ENCODE data around the gene PARP4.
"Not testable (repeated sequence)": the region's sequence is repeated elsewhere in the genome, so short reads cannot be mapped to it uniquely, and the experiment has no call there.

The PARP4 gene

GRCh38 chr13:24506283-24506682 lies 6.3 kb downstream of the PARP4 start:
- DNase-seq (ENCODE audit: low read depth, low spot score) = not testable (repeated sequence)

GRCh38 chr13:24505756-24506155 lies 6.8 kb downstream of the PARP4 start:
- no peak for DNase-seq (ENCODE audit: low read depth, low spot score)

GRCh38 chr13:24505256-24505655 lies 7.3 kb downstream of the PARP4 start:
- DNase-seq (ENCODE audit: low read depth, low spot score) = no peak

- no peak for DNase-seq (ENCODE audit: low read depth, low spot score)
Measured at GRCh38 chr13:24503379-24503696, 9.2 kb downstream of the PARP4 start.

- DNase-seq (ENCODE audit: low read depth, low spot score) = no peak
Measured at GRCh38 chr13:24502533-24503378, 9.8 kb downstream of the PARP4 start.

- no peak for DNase-seq (ENCODE audit: low read depth, low spot score)
Measured at GRCh38 chr13:24500977-24501376, 11.6 kb downstream of the PARP4 start.

- no peak for DNase-seq (ENCODE audit: low read depth, low spot score)
Measured at GRCh38 chr13:24497742-24498141, 14.8 kb downstream of the PARP4 start.

GRCh38 chr13:24496295-24496694 lies 16.3 kb downstream of the PARP4 start:
- not testable (repeated sequence) for DNase-seq (ENCODE audit: low read depth, low spot score)

- no peak for DNase-seq (ENCODE audit: low read depth, low spot score)
Measured at GRCh38 chr13:24495151-24495729, 17.3 kb downstream of the PARP4 start.

GRCh38 chr13:24493356-24493755 lies 19.2 kb downstream of the PARP4 start:
- DNase-seq (ENCODE audit: low read depth, low spot score) = no peak

GRCh38 chr13:24491845-24492244 lies 20.7 kb downstream of the PARP4 start:
- DNase-seq (ENCODE audit: low read depth, low spot score) = no peak

GRCh38 chr13:24489721-24490120 lies 22.9 kb downstream of the PARP4 start:
- no peak for DNase-seq (ENCODE audit: low read depth, low spot score)

- DNase-seq (ENCODE audit: low read depth, low spot score) = not testable (repeated sequence)
Measured at GRCh38 chr13:24488092-24488491, 24.5 kb downstream of the PARP4 start.

GRCh38 chr13:24486017-24486657 lies 26.4 kb downstream of the PARP4 start:
- DNase-seq (ENCODE audit: low read depth, low spot score) = not testable (repeated sequence)

- no peak for DNase-seq (ENCODE audit: low read depth, low spot score)
Measured at GRCh38 chr13:24473686-24474085, 38.9 kb downstream of the PARP4 start.

- not testable (repeated sequence) for DNase-seq (ENCODE audit: low read depth, low spot score)
Measured at GRCh38 chr13:24472129-24472528, 40.4 kb downstream of the PARP4 start.

GRCh38 chr13:24463078-24463477 lies 49.5 kb downstream of the PARP4 start:
- no peak for DNase-seq (ENCODE audit: low read depth, low spot score)

- no peak for DNase-seq (ENCODE audit: low read depth, low spot score)
Measured at GRCh38 chr13:24460256-24460655, 52.3 kb downstream of the PARP4 start.

- no peak for DNase-seq (ENCODE audit: low read depth, low spot score)
Measured at GRCh38 chr13:24459726-24460125, 52.9 kb downstream of the PARP4 start.

GRCh38 chr13:24459234-24459633 lies 53.3 kb downstream of the PARP4 start:
- no peak for DNase-seq (ENCODE audit: low read depth, low spot score)

GRCh38 chr13:24458736-24459135 lies 53.8 kb downstream of the PARP4 start:
- DNase-seq (ENCODE audit: low read depth, low spot score) = no peak

- no peak for DNase-seq (ENCODE audit: low read depth, low spot score)
Measured at GRCh38 chr13:24456396-24456795, 56.2 kb downstream of the PARP4 start.

- DNase-seq (ENCODE audit: low read depth, low spot score) = no peak
Measured at GRCh38 chr13:24454056-24454455, 58.5 kb downstream of the PARP4 start.
